ENCODE results near the gene ZNF862.

ZNF862 gene

DNA sequence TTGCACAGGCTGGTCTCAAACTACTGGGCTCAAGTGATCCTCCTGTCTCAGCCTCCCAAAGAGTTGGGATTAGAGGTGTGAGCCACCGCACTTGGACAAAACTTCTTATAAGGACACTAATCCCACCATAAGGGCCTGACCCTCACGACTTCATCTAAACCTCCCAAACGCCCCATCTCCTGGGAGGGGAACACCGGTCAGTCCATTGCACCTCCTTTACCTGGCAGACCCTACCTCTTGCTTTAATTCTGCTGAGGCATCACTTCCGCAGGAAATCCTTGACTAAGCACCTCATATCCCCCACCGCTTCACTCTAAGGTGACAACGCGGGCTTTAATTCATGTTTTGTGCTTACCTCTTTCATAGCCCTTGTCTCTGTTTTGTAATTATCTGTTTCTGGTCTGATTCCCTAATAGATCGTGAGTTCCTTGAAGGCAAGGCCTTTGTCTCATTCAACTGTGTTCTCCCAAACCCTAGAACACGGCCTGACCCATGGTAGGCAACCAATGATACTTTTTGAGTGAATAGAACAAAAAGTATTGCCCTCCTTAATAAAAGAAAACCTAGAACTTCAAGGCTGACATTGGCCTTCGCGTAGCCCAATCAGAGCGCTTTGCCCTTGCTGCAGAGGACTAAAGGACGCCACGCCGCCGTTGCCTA is 481 bp upstream of the ZNF862 start:
- peak overlapping the region in 2 of 21 experiments; percentile 87 to 89 for H3K27ac ChIP-seq

DNA sequence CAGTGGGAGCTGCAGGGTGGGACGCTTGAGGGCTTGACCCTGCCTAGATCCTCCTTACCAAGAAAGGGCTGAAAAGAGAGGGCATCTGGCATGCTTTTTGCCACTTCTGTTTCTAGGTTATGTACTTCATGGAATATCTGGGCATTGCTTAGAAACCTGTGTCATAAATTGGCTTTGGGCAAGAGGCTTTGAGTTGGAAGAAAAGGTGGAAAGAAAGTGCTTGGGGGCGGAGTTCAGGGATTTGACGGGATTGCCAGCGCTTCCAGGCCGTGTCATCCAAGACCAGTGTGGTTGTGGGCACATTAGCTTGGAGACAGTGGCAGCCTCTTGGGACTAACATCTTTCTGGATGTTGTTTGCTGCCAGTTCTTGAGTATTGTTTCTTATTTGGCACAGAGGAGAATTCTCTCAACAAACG is 825 bp downstream of the ZNF862 start:
- peak overlapping the region; percentile 75 to 99 (median 88) for H3K4me3 ChIP-seq

More for the DNA sequence above, 481 bp upstream of the ZNF862 start:
- peak overlapping the region in 5 of 7 experiments; percentile 75 to 99 (median 95) for H3K4me3 ChIP-seq

DNA sequence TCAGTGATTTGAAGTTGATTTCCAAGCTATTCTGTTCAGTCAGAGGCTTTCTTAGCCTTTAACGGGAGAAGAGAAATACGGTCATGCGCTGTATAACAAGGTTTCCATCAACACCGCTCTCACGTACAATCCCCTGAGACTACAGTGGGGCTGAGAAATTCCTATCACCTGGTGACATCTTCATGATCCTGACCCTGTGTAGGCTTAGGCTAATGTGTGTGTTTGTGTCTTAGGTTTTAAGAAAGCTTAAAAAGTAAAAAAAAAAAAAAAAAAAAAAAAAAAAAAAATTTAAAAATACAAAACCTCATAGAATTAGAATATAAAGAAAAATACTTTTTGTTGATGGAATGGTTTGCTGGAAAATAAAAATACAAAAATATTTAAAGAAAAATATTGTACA is 1.8 kb downstream of the ZNF862 start:
- no peak overlapping the region for H3K27ac ChIP-seq
- H3K4me3 ChIP-seq = no peak overlapping the region

More for the DNA sequence above, 825 bp downstream of the ZNF862 start:
- H3K27ac ChIP-seq = peak overlapping the region in 20 of 21 experiments; percentile 69 to 97 (median 90)

DNA sequence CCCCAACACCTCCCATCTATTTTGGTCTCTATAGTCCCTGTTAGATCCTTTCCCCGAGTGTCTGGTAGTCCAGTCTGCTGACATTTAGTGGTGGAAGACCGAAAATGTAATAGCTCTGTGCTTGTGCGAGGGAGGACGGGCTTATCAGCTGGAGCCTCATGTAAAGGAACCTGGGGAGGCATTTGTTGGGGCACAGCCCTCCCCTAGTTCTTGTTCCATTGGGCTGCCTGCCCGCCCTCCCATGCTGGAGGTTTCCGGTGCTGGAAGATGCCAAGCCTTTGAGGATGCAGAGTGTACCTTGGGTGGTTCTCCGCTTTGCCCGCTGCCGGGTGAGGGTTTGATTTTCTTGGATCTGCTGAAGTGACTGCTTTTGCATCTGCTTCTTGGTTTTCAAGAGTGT is 5.4 kb downstream of the ZNF862 start:
- Histone ChIP-seq H3K27ac (no peak overlapping the region), H3K4me3 (no peak overlapping the region)

- no peak overlapping the region for H3K4me3 ChIP-seq
These were observed 6.3 kb downstream of the ZNF862 start for GRCh38 chr7:149844445-149844844.

DNA sequence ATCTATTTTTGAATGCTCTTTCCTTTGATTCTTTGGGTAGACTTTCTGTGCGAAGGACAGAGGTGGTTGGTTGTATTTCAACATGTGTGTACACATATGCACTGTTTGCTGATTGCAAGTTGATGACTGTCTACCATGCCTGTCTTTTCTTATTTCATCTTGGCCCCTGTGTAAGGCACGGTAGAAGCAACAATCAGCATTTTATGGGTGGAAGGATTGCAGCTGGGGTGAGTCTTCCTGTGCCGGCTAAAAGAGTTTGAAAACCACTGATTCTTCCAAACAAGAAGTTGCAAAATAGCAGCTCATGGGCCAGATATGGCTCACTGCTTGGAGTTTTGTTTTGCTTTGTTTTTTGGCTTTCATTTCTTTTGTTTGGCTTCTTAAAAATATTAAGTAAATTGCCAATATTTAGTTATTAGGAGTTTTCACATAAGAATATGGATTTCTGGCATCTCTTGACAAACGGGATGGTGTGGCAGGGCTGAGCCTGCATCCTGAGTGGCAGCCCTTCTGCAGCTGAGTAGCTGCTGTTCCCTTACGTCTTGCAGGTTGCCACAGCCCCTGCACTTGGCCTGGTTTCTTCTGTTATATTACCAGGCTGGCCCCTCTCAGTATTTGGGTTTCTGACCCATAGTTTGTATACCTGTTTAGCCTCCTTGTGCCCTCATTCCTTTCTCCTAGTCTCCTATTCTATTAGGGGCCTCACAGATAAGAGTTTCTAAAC is 7.2 kb downstream of the ZNF862 start:
- Histone ChIP-seq H3K4me3 (no peak overlapping the region), H3K27ac (no peak overlapping the region)

More at GRCh38 chr7:149844445-149844844, 6.3 kb downstream of the ZNF862 start:
- no peak overlapping the region for H3K27ac ChIP-seq

GRCh38 chr7:149846021-149846420 is 7.8 kb downstream of the ZNF862 start:
- Histone ChIP-seq H3K27ac (no peak overlapping the region), H3K4me3 (no peak overlapping the region)

DNA sequence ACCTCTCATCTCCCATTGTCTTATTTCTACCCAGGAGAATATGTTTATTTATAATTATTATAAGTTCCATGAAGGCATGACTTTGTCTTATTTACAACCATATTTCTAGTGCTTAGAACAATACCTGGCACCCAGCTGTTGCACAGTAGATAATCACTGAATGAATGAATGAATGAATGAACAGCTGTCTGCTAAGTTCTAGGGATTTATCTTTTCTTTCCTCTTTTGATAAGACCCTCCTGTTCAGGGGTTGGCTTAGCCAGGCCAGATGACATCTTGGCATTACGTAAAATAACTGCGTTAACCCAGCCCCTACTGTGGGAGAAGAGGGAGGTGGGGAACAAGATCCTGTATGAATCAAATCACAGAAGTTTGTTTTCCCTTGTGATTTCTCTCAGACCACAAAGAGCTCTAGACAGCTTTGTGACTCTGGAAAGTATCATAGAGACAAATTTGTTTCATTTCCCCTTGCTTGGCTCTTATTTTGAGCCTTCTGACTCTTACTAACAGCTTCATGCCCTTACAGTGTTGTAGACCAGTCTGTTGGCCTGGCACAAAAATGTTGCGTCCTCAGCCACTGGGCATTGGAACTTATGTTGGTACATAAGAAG is 8.4 kb downstream of the ZNF862 start:
- Histone ChIP-seq H3K4me3 (no peak overlapping the region), H3K27ac (no peak overlapping the region)

- Histone ChIP-seq H3K4me3 (no peak overlapping the region), H3K27ac (no peak overlapping the region)
These were observed 11.0 kb downstream of the ZNF862 start for GRCh38 chr7:149849174-149849573.

GRCh38 chr7:149850007-149850594 is 11.9 kb downstream of the ZNF862 start:
- Histone ChIP-seq H3K4me3 (no peak overlapping the region), H3K27ac (no peak overlapping the region)

GRCh38 chr7:149850716-149851115 is 12.5 kb downstream of the ZNF862 start:
- Histone ChIP-seq H3K27ac (no peak overlapping the region), H3K4me3 (no peak overlapping the region)

GRCh38 chr7:149851449-149851848 is 13.3 kb downstream of the ZNF862 start:
- Histone ChIP-seq H3K27ac (no peak overlapping the region), H3K4me3 (no peak overlapping the region)

- Histone ChIP-seq H3K27ac (no peak overlapping the region), H3K4me3 (no peak overlapping the region)
These were observed 15.0 kb downstream of the ZNF862 start for GRCh38 chr7:149853157-149853556.

GRCh38 chr7:149854611-149855360 is 16.6 kb downstream of the ZNF862 start:
- Histone ChIP-seq H3K4me3 (no peak overlapping the region), H3K27ac (peak overlapping the region in 3 of 21 experiments; percentile 3 to 66 (median 14))

DNA sequence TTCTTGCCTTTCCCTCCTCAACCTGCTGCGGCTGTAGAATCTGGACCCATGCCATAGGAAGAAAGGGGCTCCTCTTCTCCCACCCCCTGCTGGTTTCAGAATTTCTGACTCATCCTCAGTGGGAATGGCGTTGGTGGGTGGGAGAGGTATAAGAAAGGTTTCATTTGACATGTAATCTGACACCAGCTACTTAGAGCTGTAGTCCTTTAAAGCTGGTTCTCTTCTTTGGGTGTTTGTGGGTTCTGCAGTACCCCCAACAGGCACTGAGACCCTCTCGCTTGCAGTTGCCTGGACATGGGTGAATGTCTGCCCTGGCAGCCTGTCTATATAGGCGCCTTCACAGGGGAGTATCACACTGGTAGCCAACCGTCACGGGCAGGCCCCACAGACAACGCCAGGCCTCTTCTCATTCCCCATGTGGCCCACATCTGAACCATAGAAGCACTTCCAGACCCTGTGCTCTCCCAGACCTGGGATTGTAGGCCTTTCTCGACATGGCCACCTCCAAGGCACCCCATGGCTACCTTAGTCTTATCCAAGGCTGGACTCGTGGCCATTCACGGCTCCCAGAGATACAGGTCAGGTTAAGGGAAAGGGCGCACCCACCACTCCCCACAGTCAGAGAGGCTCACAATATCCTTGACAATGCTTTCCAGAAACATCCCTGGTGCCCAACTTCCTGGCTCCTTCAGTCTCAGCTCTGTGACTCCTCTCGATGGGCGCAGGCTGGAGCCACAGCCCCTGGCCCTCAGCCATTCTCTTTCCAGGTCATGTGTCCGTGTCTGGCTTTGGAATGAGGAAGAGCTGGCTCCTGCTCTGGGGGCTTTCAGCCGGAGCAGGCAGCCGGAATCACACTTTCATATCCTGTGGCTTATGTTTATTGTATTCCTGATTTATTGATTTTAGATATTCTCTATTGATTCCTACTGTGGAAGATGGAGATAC is 17.5 kb downstream of the ZNF862 start:
- Histone ChIP-seq H3K27ac (peak overlapping the region in 3 of 21 experiments; percentile 3 to 66 (median 14)), H3K4me3 (no peak overlapping the region)

DNA sequence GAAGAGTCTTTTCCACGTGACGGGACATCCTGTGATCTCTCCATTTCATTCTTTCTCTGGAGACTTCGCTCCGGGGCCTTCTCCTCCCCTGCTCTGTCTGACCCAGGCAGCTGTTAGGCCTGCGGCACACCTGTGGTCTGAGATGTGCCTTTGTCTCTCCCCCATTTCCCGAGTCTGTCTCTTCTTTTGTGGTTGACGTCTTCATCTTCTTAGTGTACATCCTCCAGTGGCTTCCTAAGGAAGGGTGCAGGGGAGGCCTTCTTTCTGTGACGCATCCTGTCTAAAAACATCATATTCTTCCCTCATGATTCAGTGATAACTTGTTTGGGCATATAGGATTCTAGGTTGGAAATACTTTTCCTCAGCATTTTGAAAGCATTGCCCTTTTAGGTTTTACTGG is 18.4 kb downstream of the ZNF862 start:
- Histone ChIP-seq H3K27ac (no peak overlapping the region), H3K4me3 (no peak overlapping the region)

DNA sequence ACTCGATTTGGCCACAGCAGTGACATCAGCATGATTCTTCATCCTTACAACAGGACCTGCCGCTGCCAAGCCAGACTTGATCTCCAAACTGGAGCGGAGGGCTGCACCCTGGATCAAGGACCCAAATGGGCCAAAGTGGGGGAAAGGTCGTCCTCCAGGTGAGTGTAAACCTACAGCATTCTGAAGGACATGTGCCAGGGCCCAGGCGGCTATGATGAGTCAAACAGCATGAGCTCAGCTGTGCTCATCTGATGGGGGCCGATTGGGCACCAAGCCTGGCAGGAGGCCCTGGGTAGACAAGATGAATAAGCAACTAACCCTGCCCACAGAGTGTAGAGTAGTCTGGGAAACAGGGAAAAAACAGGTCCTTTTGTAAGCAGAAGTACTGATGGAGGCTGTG is 21.2 kb downstream of the ZNF862 start:
- Histone ChIP-seq H3K27ac (no peak overlapping the region), H3K4me3 (no peak overlapping the region)

- Histone ChIP-seq H3K4me3 (no peak overlapping the region), H3K27ac (no peak overlapping the region)
These were observed 21.7 kb downstream of the ZNF862 start for GRCh38 chr7:149859876-149860275.
